Heart left ventricle (tissue), 13 donors: ENCODE data around the gene PRDM16.

Experiments
- CTCF ChIP-seq, 12 donors: fragments of 200-600 bp; sonication (generic) in 4 of 12; IDR thresholded peaks; one replicate each; pipeline versions ENCODE4 v1.5.0 to v1.8.0; 2018 to 2022; ENCODE audit warnings: antibody characterized with exemption in 12 of 12, mild to moderate bottlenecking in 5 of 12
- POLR2A ChIP-seq, 2 donors: fragments of 450-650 bp; IDR thresholded peaks; one replicate each; pipeline ENCODE4 v1.6.1; 2017; ENCODE audit warnings: antibody characterized with exemption in 2 of 2, mild to moderate bottlenecking in 2 of 2, moderate library complexity in 2 of 2
- donor health status: ischemic (EF 13 %, LVEDD 7.1; RV severe dilation, severe dysfunction).
- donor health status: DM: no; HTN: yes; CAD: no.
- donor health status: DM: no; HTN: no; CAD: no.
- donor health status: ischemic (EF 25% LVEDD 6.9; RV normal size, moderate dysfunction).
- donor health status: ischemic (EF 25% LVEDD 5.7; RV mildly dilated, moderate dysfunction).
- donor health status: ischemic (EF 35%, LVEDD 5.7; RV mildly dilated, moderate dysfunction).
- donor health status: nonischemic (EF 11% LVEDD 7.7; RV severe dilation, severe dysfunction).
- donor health status: DM: yes; HTN: yes; CAD: no.
- donor health status: PGD.
- donor health status: ischemic (EF 29% LVEDD 5.4; RV normal size, mild dysfunction).
- donor health status: nonischemic (EF 23%, LVEDD 6.1; RV moderate dilation, normal function).

- no peak for TF ChIP-seq POLR2A (IDR thresholded peaks at IDR 0.05)
- no peak for TF ChIP-seq CTCF (IDR thresholded peaks at IDR 0.05)
Observed at GRCh38 chr1:3176028-3176427, 107.0 kb downstream of the PRDM16 start.
